B cell (primary cell): Measurements from ENCODE around the gene DHRS1.

Experiments
- EZH2 ChIP-seq: IDR thresholded peaks from 2 replicates; pipeline ENCODE4 v1.6.1; 2012; ENCODE audit warnings: borderline replicate concordance, low read depth, mild to moderate bottlenecking, moderate library complexity, low read length; ENCODE audit not compliant: insufficient read depth, poor library complexity, severe bottlenecking
- TF ChIP-seq, protein P1 (sequence below): fragments of 200-600 bp; IDR thresholded peaks from one replicate; pipeline ENCODE4 v1.8.0; 2022; ENCODE audit warnings: antibody characterized with exemption, mild to moderate bottlenecking

GRCh38 chr14:24271834-24272263 is 27.7 kb downstream of the DHRS1 start:
- TF ChIP-seq, protein P1, sequence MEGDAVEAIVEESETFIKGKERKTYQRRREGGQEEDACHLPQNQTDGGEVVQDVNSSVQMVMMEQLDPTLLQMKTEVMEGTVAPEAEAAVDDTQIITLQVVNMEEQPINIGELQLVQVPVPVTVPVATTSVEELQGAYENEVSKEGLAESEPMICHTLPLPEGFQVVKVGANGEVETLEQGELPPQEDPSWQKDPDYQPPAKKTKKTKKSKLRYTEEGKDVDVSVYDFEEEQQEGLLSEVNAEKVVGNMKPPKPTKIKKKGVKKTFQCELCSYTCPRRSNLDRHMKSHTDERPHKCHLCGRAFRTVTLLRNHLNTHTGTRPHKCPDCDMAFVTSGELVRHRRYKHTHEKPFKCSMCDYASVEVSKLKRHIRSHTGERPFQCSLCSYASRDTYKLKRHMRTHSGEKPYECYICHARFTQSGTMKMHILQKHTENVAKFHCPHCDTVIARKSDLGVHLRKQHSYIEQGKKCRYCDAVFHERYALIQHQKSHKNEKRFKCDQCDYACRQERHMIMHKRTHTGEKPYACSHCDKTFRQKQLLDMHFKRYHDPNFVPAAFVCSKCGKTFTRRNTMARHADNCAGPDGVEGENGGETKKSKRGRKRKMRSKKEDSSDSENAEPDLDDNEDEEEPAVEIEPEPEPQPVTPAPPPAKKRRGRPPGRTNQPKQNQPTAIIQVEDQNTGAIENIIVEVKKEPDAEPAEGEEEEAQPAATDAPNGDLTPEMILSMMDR: no peak
- TF ChIP-seq EZH2: no peak
